ENCODE measurements around the gene PTPN2. TPM values are rescaled to one million over a fixed set of nuclear protein-coding genes. Genes with fewer than 3 reads are reported as not detected.

Gene PTPN2
- total and polyA plus RNA-seq, 2 donors (not counting 1 experiment from before 2014, with no cell fraction given): 41.2 to 75.5 TPM

DNA sequence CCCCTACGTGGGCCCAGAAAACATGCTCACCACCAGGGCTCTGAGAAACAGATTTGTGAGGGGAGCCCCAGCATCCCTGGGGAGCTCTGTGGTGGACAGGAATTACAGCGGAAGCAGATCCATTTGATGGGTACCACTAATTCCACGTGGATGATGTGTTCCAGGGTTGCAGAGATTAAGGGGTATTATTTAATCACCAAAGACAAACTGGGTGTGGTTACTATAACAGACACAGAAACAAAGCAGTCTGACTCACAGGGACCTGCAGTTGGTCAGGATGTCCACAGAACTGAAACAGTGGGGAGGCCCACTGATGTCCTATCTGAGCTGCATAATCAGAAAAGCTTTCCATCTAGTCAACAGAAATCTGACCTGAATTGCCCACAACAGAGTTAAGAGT is 115.4 kb downstream of the PTPN2 start:
- ATAC-seq (ENCODE audit: low read depth) (no peak), DNase-seq (no peak)
- ChIA-PET POLR2A (no interaction called here), CTCF (interaction anchor here (0.8 kb wide), 1 partner anchor 42 kb away, joined by 3 read pairs; no protein-coding TSS in a partner anchor)
- no peaks in the 10 kb centered on the region for H3K79me2 ChIP-seq (ENCODE audit: control insufficient read depth, insufficient read depth, low read length)
- intact Hi-C loops (cut with micrococcal nuclease): no loop called here
- H3K9me3 Mint-ChIP-seq (ENCODE audit: insufficient read depth): no peaks in the 10 kb centered on the region
- no peak overlapping the region for H3K4me3 ChIP-seq (ENCODE audit: control extremely low read depth in 1 of 5, extremely low read depth in 1 of 5, insufficient read depth in 1 of 5, low read depth in 2 of 5, low read length in 4 of 5)
- H3K27ac ChIP-seq (ENCODE audit: low read length in 2 of 2): no peak overlapping the region
- no peak overlapping the region for H3K4me2 ChIP-seq (replicated peaks; ENCODE audit: low read depth, low read length, poor library complexity, severe bottlenecking)
- 83% methylated on average over 1 of the region's 3 CpGs for WGBS (ENCODE audit: insufficient coverage)
- no peaks in the 10 kb centered on the region for H3K9me3 ChIP-seq (ENCODE audit: control extremely low read depth in 1 of 3, control insufficient read depth in 2 of 3, insufficient read depth in 1 of 3, low read length in 2 of 3)
- no peak overlapping the region for H3K9ac ChIP-seq (ENCODE audit: low read length)
- H3K4me3 Mint-ChIP-seq: no peak overlapping the region
- H3K4me1 ChIP-seq (ENCODE audit: control insufficient read depth in 2 of 2, insufficient read depth in 2 of 2, low read length in 2 of 2): no peaks in the 10 kb centered on the region
- no peak overlapping the region for H2AFZ ChIP-seq (ENCODE audit: insufficient read depth, low read depth, low read length, poor library complexity, severe bottlenecking)
- H4K20me1 ChIP-seq (ENCODE audit: control insufficient read depth, insufficient read depth, low read length, poor library complexity, severe bottlenecking): no peaks in the 10 kb centered on the region
- no peaks in the 10 kb centered on the region for H3K27me3 Mint-ChIP-seq
- H3K4me1 Mint-ChIP-seq: no peaks in the 10 kb centered on the region
- H3K27me3 ChIP-seq (replicated peaks in 1 of 4; ENCODE audit: control extremely low read depth in 1 of 4, control insufficient read depth in 3 of 4, insufficient read depth in 4 of 4, low read length in 3 of 4): no peaks in the 10 kb centered on the region
- no peak for TF ChIP-seq EZH2 (IDR thresholded peaks at IDR 0.05; ENCODE audit: borderline replicate concordance, insufficient read depth, low read depth, low read length, poor library complexity, severe bottlenecking)
- TF ChIP-seq, protein P1, sequence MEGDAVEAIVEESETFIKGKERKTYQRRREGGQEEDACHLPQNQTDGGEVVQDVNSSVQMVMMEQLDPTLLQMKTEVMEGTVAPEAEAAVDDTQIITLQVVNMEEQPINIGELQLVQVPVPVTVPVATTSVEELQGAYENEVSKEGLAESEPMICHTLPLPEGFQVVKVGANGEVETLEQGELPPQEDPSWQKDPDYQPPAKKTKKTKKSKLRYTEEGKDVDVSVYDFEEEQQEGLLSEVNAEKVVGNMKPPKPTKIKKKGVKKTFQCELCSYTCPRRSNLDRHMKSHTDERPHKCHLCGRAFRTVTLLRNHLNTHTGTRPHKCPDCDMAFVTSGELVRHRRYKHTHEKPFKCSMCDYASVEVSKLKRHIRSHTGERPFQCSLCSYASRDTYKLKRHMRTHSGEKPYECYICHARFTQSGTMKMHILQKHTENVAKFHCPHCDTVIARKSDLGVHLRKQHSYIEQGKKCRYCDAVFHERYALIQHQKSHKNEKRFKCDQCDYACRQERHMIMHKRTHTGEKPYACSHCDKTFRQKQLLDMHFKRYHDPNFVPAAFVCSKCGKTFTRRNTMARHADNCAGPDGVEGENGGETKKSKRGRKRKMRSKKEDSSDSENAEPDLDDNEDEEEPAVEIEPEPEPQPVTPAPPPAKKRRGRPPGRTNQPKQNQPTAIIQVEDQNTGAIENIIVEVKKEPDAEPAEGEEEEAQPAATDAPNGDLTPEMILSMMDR (IDR thresholded peaks at IDR 0.05): no peak
- no peaks in the 10 kb centered on the region for H3K36me3 ChIP-seq (replicated peaks in 1 of 2; ENCODE audit: control extremely low read depth in 1 of 2, control insufficient read depth in 1 of 2, extremely low read depth in 1 of 2, insufficient read depth in 2 of 2, low read length in 1 of 2)
- no peak overlapping the region for H3K27ac Mint-ChIP-seq

DNA sequence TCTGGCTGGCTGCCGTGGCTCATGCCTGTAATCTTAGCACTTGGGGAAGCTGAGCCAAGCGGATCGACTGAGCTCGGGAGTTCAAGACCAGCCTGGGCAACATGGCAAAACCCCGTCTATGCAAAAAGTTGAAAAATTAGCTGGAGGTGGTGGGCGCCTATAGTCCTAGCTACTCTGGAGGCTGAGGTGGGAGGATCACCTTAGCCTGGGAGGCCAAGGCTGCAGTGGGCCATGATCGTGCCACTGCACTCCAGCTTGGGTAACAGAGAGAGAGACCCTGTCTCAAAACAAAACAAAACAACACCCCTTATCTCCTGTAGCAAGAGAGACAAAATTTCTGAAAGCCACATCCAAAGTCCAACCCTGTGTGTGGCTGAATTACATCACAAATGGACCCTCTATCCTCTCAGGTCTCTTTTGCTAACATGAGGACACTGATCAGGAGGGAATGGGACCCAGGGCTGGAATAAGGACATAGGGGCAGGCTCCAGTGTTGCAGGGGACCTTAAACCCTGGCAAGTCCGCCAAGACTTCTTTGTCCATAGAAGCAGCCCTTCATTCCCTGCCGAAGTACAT is 116.4 kb downstream of the PTPN2 start:
- H3K4me1 Mint-ChIP-seq: no peaks in the 10 kb centered on the region

More for the DNA sequence above, 116.4 kb downstream of the PTPN2 start:
- no peaks in the 10 kb centered on the region for H3K27me3 ChIP-seq (replicated peaks in 1 of 4; ENCODE audit: control extremely low read depth in 1 of 4, control insufficient read depth in 3 of 4, insufficient read depth in 4 of 4, low read length in 3 of 4)
- intact Hi-C loops (cut with micrococcal nuclease): no loop called here
- no peaks in the 10 kb centered on the region for H3K9me3 ChIP-seq (ENCODE audit: control extremely low read depth in 1 of 3, control insufficient read depth in 2 of 3, insufficient read depth in 1 of 3, low read length in 2 of 3)
- H3K4me2 ChIP-seq (replicated peaks; ENCODE audit: low read depth, low read length, poor library complexity, severe bottlenecking): no peak overlapping the region
- H2AFZ ChIP-seq (ENCODE audit: insufficient read depth, low read depth, low read length, poor library complexity, severe bottlenecking): no peak overlapping the region
- 100% methylated on average over 5 of the region's 9 CpGs for WGBS (ENCODE audit: insufficient coverage)
- Mint-ChIP-seq H3K27me3 (no peaks in the 10 kb centered on the region), H3K4me3 (no peak overlapping the region), H3K9me3 (ENCODE audit: insufficient read depth) (no peaks in the 10 kb centered on the region), H3K27ac (no peak overlapping the region)
- ATAC-seq (ENCODE audit: low read depth): no peak
- H3K9ac ChIP-seq (ENCODE audit: low read length): no peak overlapping the region
- no peaks in the 10 kb centered on the region for H3K36me3 ChIP-seq (replicated peaks in 1 of 2; ENCODE audit: control extremely low read depth in 1 of 2, control insufficient read depth in 1 of 2, extremely low read depth in 1 of 2, insufficient read depth in 2 of 2, low read length in 1 of 2)
- H3K79me2 ChIP-seq (ENCODE audit: control insufficient read depth, insufficient read depth, low read length): no peaks in the 10 kb centered on the region
- H4K20me1 ChIP-seq (ENCODE audit: control insufficient read depth, insufficient read depth, low read length, poor library complexity, severe bottlenecking): no peaks in the 10 kb centered on the region
- TF ChIP-seq EZH2 (IDR thresholded peaks at IDR 0.05; ENCODE audit: borderline replicate concordance, insufficient read depth, low read depth, low read length, poor library complexity, severe bottlenecking): no peak
- TF ChIP-seq, protein P1 (IDR thresholded peaks at IDR 0.05): no peak
- H3K27ac ChIP-seq (ENCODE audit: low read length in 2 of 2): no peak overlapping the region
- DNase-seq: no peak
- H3K4me3 ChIP-seq (ENCODE audit: control extremely low read depth in 1 of 5, extremely low read depth in 1 of 5, insufficient read depth in 1 of 5, low read depth in 2 of 5, low read length in 4 of 5): no peak overlapping the region
- no peaks in the 10 kb centered on the region for H3K4me1 ChIP-seq (ENCODE audit: control insufficient read depth in 2 of 2, insufficient read depth in 2 of 2, low read length in 2 of 2)
- ChIA-PET CTCF (interaction anchor here (0.9 kb wide), 1 partner anchor 167 kb away, joined by 3 read pairs; no protein-coding TSS in a partner anchor), POLR2A (no interaction called here)

All from B cell (primary cell).